K562 (cell line): ENCODE results near the gene ABCC9. TPM values are rescaled to one million over a fixed set of nuclear protein-coding genes. Genes with fewer than 3 reads are reported as not detected.

Source experiments
- HDAC2 ChIP-seq: fragments of 450-650 bp; IDR thresholded peaks from 2 replicates; pipeline ENCODE4 v1.6.1; 2016; ENCODE audit warnings: mild to moderate bottlenecking
- ILF3 ChIP-seq: fragments of 450-650 bp; IDR thresholded peaks from 2 replicates; pipeline ENCODE4 v1.6.1; 2018; ENCODE audit warnings: antibody characterized with exemption, mild to moderate bottlenecking, moderate library complexity, borderline replicate concordance
- NUFIP1 ChIP-seq: fragments of 450-650 bp; IDR thresholded peaks from 2 replicates; pipeline ENCODE4 v1.6.1; 2018; ENCODE audit not compliant: partially characterized antibody
- PHF8 ChIP-seq: fragments of 200-600 bp; sonication (generic); IDR thresholded peaks from 2 replicates; pipeline ENCODE4 v1.6.1; 2012; ENCODE audit warnings: mixed run types, mild to moderate bottlenecking, inconsistent platforms, low read length, moderate library complexity, borderline replicate concordance
- SMARCA5 ChIP-seq: fragments of 450-650 bp; IDR thresholded peaks from 2 replicates; pipeline ENCODE4 v1.6.1; 2016
- TAF15 ChIP-seq: fragments of 200-400 bp; formaldehyde crosslinking; IDR thresholded peaks from 2 replicates; pipeline ENCODE4 v1.6.1; 2017; ENCODE audit warnings: mild to moderate bottlenecking, low read depth, low read length, moderate library complexity
- ZNF239 ChIP-seq: fragments of 250-450 bp; sonication (Bioruptor Pico); IDR thresholded peaks from 2 replicates; pipeline ENCODE4 v1.4.0; 2020; ENCODE audit warnings: mild to moderate bottlenecking
- ZNF668 ChIP-seq: fragments of 250-450 bp; sonication (Bioruptor Pico); IDR thresholded peaks from 2 replicates; pipeline ENCODE4 v1.8.0; 2022; ENCODE audit warnings: mild to moderate bottlenecking, inconsistent platforms
- polyA plus RNA-seq, 8 experiments: library from polyadenylated mRNA; depleted of rRNA in 4 of 8; stranded (reverse) in 5 of 8; unstranded in 3 of 8; fragments of >200 nt; fragmentation: Nextera tagmentation in 2 of 8; fragmentation: Illumina TruSeq in 1 of 8; extraction: Ambion mirVana in 2 of 8; extraction: Trizol in 1 of 8; gene quantifications; 2 replicates each; pipeline versions ENCODE4 v1.2.1 to v1.2.3, GENCODE V29; 2011 to 2014; ENCODE audit warnings: inconsistent platforms in 1 of 8, missing spikeins in 1 of 8
- total RNA-seq, 7 experiments: library from RNA; depleted of rRNA in 6 of 7; stranded (reverse); fragments of >200 nt in 6 of 7; fragmentation: Illumina TruSeq in 2 of 7; extraction: Trizol in 2 of 7; gene quantifications; 2 replicates each; pipeline versions ENCODE4 v1.2.1 to v1.2.3, GENCODE V29; 2011 to 2021; ENCODE audit warnings: low replicate concordance in 1 of 7
- TF ChIP-seq, protein P1 (sequence below), 2 experiments: fragments of 450-650 bp in 1 of 2; IDR thresholded peaks; 2 replicates each; pipeline ENCODE4 v1.6.1; 2011 to 2017; ENCODE audit warnings: low read depth in 2 of 2, antibody characterized with exemption in 1 of 2, borderline replicate concordance in 1 of 2, low read length in 1 of 2, mild to moderate bottlenecking in 1 of 2, mixed read lengths in 1 of 2; ENCODE audit not compliant: control insufficient read depth in 1 of 2
- TF ChIP-seq, protein P2 (sequence below), 2 experiments: fragments of 450-650 bp; formaldehyde crosslinking in 1 of 2; IDR thresholded peaks; 2 replicates each; pipeline versions ENCODE4 v1.4.0 to v1.6.1; 2014 to 2020; ENCODE audit warnings: mild to moderate bottlenecking in 2 of 2, borderline replicate concordance in 1 of 2, low read depth in 1 of 2
- TF ChIP-seq, protein P3 (sequence below): fragments of 250-450 bp; sonication (Bioruptor Pico); IDR thresholded peaks from 2 replicates; pipeline ENCODE4 v1.8.0; 2022; ENCODE audit warnings: inconsistent platforms, mild to moderate bottlenecking, moderate library complexity, borderline replicate concordance

ABCC9 gene
- total and polyA plus RNA-seq, 9 of the 15 experiments (the other 6 are each of a cell fraction or from before 2014, with no cell fraction given) = 0.05 to 0.40 (median 0.18) TPM

DNA sequence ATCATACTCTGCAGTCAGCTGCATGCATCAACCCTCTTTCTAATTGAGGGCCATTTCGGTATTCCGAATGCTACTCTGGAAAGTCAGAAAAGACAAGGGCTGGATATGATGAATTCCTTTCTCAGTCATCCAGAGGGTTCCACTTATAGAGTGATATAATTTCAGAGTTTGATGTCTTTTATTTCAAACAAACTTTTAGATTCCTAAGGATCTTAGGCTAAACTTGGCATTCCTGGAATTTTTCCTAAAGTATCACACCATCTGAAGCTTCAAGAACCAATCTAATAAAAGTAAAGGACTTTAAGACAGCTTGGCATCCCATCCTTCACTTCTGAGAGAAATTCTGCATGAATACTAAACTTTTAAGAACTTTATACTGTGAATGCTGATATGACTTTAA, 97.4 kb downstream of the ABCC9 start (continued):
- TF ChIP-seq, protein P1, sequence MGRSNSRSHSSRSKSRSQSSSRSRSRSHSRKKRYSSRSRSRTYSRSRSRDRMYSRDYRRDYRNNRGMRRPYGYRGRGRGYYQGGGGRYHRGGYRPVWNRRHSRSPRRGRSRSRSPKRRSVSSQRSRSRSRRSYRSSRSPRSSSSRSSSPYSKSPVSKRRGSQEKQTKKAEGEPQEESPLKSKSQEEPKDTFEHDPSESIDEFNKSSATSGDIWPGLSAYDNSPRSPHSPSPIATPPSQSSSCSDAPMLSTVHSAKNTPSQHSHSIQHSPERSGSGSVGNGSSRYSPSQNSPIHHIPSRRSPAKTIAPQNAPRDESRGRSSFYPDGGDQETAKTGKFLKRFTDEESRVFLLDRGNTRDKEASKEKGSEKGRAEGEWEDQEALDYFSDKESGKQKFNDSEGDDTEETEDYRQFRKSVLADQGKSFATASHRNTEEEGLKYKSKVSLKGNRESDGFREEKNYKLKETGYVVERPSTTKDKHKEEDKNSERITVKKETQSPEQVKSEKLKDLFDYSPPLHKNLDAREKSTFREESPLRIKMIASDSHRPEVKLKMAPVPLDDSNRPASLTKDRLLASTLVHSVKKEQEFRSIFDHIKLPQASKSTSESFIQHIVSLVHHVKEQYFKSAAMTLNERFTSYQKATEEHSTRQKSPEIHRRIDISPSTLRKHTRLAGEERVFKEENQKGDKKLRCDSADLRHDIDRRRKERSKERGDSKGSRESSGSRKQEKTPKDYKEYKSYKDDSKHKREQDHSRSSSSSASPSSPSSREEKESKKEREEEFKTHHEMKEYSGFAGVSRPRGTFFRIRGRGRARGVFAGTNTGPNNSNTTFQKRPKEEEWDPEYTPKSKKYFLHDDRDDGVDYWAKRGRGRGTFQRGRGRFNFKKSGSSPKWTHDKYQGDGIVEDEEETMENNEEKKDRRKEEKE (IDR thresholded peaks at IDR 0.05; ENCODE audit: borderline replicate concordance in 1 of 2, control insufficient read depth in 1 of 2, low read depth in 2 of 2, low read length in 1 of 2) = no peak
- TF ChIP-seq SMARCA5 (no peak), NUFIP1 (no peak), ZNF239 (CRISPR knock-in tag) (no peak), PHF8 (no peak), ZNF668 (CRISPR knock-in tag) (no peak), ILF3 (no peak), HDAC2 (no peak), TAF15 (no peak)
- TF ChIP-seq, protein P2, sequence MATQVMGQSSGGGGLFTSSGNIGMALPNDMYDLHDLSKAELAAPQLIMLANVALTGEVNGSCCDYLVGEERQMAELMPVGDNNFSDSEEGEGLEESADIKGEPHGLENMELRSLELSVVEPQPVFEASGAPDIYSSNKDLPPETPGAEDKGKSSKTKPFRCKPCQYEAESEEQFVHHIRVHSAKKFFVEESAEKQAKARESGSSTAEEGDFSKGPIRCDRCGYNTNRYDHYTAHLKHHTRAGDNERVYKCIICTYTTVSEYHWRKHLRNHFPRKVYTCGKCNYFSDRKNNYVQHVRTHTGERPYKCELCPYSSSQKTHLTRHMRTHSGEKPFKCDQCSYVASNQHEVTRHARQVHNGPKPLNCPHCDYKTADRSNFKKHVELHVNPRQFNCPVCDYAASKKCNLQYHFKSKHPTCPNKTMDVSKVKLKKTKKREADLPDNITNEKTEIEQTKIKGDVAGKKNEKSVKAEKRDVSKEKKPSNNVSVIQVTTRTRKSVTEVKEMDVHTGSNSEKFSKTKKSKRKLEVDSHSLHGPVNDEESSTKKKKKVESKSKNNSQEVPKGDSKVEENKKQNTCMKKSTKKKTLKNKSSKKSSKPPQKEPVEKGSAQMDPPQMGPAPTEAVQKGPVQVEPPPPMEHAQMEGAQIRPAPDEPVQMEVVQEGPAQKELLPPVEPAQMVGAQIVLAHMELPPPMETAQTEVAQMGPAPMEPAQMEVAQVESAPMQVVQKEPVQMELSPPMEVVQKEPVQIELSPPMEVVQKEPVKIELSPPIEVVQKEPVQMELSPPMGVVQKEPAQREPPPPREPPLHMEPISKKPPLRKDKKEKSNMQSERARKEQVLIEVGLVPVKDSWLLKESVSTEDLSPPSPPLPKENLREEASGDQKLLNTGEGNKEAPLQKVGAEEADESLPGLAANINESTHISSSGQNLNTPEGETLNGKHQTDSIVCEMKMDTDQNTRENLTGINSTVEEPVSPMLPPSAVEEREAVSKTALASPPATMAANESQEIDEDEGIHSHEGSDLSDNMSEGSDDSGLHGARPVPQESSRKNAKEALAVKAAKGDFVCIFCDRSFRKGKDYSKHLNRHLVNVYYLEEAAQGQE (IDR thresholded peaks at IDR 0.05; ENCODE audit: borderline replicate concordance) = no peak
- TF ChIP-seq, protein P2 (CRISPR knock-in tag; IDR thresholded peaks at IDR 0.05; ENCODE audit: low read depth) = no peak
- TF ChIP-seq, protein P3, sequence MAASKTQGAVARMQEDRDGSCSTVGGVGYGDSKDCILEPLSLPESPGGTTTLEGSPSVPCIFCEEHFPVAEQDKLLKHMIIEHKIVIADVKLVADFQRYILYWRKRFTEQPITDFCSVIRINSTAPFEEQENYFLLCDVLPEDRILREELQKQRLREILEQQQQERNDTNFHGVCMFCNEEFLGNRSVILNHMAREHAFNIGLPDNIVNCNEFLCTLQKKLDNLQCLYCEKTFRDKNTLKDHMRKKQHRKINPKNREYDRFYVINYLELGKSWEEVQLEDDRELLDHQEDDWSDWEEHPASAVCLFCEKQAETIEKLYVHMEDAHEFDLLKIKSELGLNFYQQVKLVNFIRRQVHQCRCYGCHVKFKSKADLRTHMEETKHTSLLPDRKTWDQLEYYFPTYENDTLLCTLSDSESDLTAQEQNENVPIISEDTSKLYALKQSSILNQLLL = no peak
